ENCODE measurements around the gene SCNN1G.
"Not testable (repeated sequence)": the region's sequence is repeated elsewhere in the genome, so short reads cannot be mapped to it uniquely, and the experiment has no call there.

The SCNN1G gene

GRCh38 chr16:23209606-23210005 lies 27.1 kb downstream of the SCNN1G start:
- DNase-seq, result no peak

GRCh38 chr16:23213831-23214230 lies 31.3 kb downstream of the SCNN1G start:
- no peak for DNase-seq

- DNase-seq, result no peak
These were observed 32.3 kb downstream of the SCNN1G start for GRCh38 chr16:23214796-23215195.

GRCh38 chr16:23215435-23215834 lies 32.9 kb downstream of the SCNN1G start:
- no peak for DNase-seq

- no peak for DNase-seq
These were observed 34.2 kb downstream of the SCNN1G start for GRCh38 chr16:23216658-23217246.

GRCh38 chr16:23217646-23218045 lies 35.1 kb downstream of the SCNN1G start:
- no peak for DNase-seq

GRCh38 chr16:23222929-23223328 lies 40.4 kb downstream of the SCNN1G start:
- DNase-seq, result peak in 1 of 3 experiments; percentile 25

- peak in 2 of 3 experiments; percentile 3 to 23 for DNase-seq
These were observed 40.8 kb downstream of the SCNN1G start for GRCh38 chr16:23223368-23223767.

GRCh38 chr16:23225109-23225508 lies 42.6 kb downstream of the SCNN1G start:
- no peak for DNase-seq

- DNase-seq, result no peak
These were observed 43.1 kb downstream of the SCNN1G start for GRCh38 chr16:23225634-23226033.

- DNase-seq, result no peak
These were observed 45.0 kb downstream of the SCNN1G start for GRCh38 chr16:23227529-23227928.

GRCh38 chr16:23229714-23230113 lies 47.2 kb downstream of the SCNN1G start:
- DNase-seq, result no peak

- DNase-seq, result peak in 2 of 3 experiments; percentile 51 to 63
These were observed 50.3 kb downstream of the SCNN1G start for GRCh38 chr16:23232806-23233205.

- no peak for DNase-seq
These were observed 52.6 kb downstream of the SCNN1G start for GRCh38 chr16:23235176-23235575.

GRCh38 chr16:23236983-23237382 lies 54.4 kb downstream of the SCNN1G start:
- DNase-seq, result no peak

- no peak for DNase-seq
These were observed 58.4 kb downstream of the SCNN1G start for GRCh38 chr16:23240994-23241393.

- no peak for DNase-seq
These were observed 61.6 kb downstream of the SCNN1G start for GRCh38 chr16:23244122-23244521.

GRCh38 chr16:23245268-23245667 lies 62.7 kb downstream of the SCNN1G start:
- no peak for DNase-seq

GRCh38 chr16:23248261-23249194 lies 66.0 kb downstream of the SCNN1G start:
- DNase-seq, result no peak

- no peak for DNase-seq
These were observed 67.3 kb downstream of the SCNN1G start for GRCh38 chr16:23249830-23250229.

- peak in 1 of 3 experiments; percentile 9 for DNase-seq
These were observed 69.8 kb downstream of the SCNN1G start for GRCh38 chr16:23252310-23252709.

GRCh38 chr16:23253650-23254049 lies 71.1 kb downstream of the SCNN1G start:
- DNase-seq, result not testable (repeated sequence)

GRCh38 chr16:23254338-23254737 lies 71.8 kb downstream of the SCNN1G start:
- DNase-seq, result no peak

- DNase-seq, result no peak
These were observed 72.5 kb downstream of the SCNN1G start for GRCh38 chr16:23255000-23255399.
